HG03097 (cell line): ENCODE measurements around the gene ITGB2.

Experiments
- ATAC-seq: cut with Tn5 transposase; IDR thresholded peaks from one replicate; pipeline ENCODE4 v1.9.1; 2021; ENCODE audit not compliant: unreplicated experiment, low FRiP score

Gene ITGB2

DNA sequence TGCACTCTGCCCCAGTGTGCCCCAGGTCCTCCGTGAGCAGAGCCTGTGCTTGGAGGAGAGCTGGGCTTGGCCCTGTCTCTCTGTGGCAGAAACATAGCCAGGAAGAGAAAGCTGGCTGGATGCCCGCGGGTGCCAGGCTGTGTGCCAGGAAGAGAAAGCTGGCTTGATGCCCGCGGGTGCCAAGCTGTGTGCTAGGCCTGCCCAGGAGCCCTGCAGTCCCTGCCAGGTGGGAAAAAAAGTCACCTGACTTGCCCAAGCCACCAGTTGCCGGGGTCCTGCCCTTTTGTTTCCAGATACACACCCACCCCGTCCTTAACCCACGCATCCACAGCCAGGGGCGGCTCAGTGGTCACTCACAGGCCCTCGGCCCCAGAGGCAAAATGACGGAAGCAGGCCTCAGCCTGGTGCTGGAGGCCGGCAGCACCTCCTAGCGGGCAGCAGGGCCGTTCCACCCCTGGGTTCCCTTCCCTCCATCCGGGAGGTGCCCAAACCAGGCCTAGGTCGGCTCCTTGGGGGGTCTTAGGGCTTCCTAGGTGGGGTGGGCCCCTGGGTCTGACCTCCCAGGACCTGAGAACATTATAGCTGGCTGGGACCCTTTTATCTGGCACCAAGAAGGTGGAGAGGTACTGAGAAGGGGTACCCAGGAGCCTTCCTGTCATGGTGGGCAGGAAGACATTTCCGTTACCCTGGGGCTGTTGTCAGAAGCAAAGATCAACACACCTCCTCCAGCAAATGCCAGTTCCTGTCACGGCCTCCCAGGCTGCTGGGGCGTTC, 9.1 kb downstream of the ITGB2 start:
- ATAC-seq = no peak

DNA sequence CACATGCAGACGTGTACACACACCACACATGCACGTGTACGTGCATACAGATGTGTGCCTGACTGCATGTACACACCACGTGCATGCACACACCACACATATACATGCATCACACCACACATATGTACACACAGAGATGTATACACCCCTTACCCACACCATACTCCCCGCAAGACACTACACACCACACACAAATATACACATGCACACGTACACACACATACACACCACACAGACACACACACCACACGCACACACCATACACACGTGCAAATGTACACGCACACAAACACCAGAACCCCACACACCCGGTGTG, 9.7 kb downstream of the ITGB2 start:
- no peak for ATAC-seq

DNA sequence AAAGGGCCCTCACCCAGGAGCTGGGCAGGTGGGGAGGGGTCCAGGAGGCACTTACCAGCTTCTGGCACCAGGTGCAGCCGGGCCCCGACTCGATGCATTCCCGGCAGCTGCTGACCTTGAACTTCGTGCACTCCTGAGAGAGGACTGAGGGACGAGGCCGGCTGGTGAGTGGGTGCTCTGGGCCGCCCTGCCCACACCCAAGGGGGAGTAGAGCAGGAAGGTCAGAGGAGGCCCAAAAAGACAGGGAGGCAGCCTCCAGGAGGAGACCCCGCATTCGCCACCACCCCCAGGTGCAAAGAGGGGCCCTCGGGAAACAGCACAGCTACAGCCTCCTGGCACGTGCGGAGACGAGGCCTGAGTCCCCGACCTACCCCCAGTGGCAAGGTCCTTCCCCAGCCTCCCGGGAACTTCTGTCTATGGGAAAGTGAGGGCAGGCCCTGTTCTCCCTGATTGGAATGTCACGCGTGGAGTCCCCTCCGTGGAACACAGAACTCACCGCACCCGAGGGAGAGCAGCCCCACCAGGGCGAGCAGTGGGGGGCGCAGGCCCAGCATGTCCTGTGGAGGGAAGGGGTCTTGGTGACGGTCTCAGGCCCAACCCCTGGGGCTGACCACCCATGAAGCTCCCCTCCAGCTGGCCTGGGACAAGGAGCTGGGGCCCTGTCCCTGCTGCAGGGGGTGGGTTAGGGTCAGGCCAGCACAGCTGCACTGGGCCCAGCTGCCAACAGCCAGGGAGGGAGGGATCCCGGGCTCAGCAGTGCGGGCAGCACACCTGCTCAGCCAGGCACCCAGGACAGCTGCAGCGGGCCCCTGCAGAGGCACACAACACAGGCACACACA, 10.3 kb downstream of the ITGB2 start:
- no peak for ATAC-seq

DNA sequence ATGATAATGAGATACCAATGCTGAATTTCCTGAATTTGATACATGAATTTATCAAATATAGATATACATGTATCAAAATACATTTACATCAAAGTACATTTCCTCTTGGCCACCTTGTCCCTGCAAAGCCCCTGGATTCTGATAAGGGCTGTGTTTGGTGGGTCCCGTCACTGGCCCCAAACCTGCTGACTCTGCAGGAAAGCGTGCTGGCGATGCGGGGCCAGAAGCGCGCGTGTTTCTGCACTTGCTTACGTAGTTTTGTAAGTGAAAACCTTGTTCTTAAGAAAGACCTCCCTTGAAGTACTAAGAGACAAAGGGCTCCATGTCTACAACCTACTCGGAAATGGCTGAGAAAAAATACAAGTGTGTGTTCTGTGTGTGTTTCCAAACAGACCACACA, 11.0 kb downstream of the ITGB2 start:
- no peak for ATAC-seq

DNA sequence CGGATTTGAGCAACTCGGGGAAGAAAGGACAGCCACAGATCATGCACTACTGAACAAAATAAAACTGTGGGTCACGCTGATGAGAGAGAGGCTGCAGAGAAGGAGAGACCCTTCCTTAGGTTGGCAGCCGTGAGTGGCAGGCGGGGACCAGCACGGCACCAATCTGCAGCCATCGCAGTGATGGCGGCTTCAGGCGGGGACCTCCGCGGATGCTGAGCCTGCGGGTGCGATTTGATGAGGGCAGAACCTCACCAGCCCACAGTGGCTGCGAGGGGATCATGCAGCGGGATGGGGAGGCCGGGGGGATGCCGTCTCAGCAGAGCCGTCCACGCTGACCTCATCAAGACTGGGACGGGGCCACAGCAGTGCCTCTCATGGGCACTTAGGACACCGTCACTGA, 11.8 kb downstream of the ITGB2 start:
- no peak for ATAC-seq

DNA sequence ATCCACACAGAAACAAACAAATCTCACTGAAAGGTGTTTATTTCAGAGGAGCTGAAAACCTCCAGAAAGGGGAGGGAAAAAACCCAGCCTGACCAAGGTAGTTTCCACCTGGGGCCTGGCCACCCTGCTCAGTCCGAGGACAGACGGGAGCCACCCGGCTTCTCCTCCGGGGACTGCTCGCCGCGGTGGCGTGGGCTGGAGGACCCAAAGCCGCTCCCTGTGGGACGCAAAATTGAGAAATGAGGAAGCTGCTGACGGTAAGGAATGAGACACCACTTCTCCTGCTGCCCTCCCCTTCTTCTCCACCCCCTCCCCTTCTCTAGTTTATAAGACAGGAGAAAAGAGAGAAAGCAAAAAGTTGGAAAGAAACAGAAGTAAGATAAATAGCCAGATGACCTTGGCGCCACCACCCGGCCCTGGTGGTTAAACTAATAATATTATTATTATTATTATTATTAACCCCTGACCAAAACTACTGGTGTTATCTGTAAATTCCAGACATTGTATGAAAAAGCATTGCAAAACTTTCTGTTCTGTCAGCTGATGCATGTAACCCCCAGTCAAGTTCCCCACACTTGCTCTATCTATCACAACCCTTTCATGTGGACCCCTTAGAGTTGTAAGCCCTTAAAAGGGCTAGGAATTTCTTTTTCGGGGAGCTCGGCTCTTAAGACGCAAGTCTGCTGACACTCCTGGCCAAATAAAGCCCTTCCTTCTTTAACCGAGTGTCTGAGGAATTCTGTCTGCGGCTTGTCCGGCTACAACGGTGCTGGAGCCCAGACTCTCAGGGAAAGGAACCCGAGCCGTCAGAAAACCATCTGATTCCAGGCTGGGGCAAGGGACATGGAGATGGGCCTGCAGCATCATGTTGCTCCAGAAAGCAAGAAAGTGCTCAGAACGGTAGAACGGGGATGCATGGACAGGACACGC, 12.5 kb downstream of the ITGB2 start:
- no peak for ATAC-seq

DNA sequence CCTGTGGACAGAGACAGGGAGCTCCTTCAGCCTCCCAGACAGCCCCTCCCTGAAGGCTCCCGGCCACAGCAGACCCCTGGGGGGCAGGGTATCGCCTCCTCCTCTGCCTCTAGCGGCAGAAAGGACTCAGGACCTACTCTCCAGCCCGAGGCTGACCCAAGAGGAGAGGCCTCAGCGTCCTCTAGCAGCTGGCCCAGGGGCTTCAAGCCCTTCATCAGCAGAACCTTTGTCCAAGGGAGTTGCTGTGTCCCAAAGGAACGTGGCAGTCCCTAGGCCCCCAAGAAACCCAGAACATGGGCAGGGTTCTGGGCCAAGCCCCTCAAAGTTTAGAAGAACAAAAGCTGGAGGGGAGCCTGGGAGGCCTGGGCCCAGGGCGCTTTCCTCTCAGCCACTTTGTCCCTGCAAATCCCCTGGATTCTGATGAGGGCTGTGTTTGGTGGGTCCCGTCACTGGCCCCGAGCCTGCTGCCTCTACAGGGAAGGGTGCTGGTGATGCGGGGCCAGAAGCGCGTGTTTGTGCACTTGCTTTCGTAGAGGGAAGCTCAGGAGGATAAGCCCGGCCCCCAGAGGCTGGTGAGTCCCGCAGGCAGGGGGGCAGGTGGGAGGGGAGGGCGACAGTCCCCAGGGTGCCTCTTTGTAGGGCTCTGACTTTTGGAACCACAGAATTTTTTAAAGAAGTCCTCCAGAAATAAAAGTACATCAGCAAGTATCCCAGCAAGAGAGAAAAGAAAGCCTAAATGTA, 13.3 kb downstream of the ITGB2 start:
- no peak for ATAC-seq

DNA sequence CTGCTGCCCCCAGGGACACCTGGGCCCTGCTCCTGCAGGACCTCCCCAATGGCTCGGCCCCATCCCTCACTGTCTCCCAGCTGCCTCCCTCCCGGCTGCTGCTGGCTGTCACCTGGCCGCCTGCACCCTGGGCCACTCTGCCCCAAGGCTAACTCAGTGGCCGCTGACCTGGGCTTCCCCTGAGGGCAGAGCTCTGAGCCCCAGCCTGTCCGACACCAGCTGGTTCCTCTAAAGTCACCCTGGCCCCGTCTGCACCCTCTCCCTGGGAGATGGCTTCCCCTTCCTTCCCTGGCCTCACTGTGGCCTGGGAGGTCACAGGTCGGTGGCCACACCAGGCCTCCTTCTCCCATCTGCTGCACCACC, 15.0 kb downstream of the ITGB2 start:
- ATAC-seq = no peak

DNA sequence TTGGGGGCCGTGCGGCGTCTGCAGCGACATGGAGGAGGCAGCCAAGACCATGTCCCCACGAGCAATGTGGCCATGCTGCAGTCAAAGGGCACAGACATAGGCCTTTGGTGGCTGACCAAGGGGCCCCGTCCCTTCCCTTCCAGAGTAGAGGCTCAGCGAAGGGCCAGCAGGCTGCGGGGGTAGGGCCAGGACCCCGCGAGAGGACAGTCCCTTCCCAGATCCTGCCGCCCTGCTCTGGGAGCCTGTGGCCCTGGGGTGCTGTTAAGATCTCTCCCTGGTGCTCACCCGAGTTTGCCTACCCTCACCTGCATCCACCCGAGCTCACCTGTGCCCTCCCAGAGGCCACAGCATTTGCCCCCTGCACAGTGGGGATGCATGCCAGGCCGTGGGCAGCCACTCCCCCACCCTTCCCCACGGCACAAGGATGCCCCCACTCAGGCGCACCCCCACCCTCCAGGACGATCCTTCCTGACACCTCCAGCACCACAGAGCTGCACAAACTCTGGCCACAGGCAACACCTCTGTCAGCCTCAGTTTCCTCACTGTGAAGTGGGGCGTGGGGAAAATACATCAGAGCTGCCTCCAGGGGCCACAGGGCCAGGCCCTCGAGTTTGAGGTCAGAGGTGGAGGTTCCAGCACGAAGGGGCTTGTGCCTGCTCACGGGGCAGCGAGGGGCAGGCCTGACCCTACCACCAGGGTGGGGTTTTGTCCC, 15.5 kb downstream of the ITGB2 start:
- no peak for ATAC-seq

DNA sequence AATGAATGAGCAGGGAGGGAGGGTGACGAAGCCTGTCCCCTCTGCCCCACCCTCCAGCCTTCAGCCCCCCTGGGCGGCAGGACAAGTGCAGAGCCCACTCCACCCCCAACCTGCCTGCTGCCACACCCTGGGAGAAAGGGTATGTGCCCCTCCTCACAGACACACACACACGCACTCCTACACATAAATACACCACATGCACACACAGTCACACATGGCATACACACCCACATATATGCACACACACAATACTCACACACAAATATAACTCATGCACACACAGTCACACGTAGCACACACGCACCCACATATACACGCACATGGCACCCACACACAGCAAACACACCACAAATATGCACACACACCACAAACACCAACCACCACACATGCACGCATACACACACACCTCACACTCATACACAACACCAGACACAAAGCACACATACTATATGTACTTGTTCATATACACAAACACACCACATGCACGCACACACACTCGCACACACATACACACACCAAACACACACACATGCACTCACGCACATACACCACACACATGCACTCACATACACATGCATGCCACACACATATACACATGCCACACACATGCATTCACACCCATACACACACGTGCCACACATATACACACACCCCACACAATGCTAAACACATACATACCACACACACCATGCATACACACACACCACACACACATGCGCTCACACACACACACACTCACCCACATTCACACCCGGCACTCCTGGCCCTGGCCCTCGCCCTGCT, 16.4 kb downstream of the ITGB2 start:
- ATAC-seq = no peak

DNA sequence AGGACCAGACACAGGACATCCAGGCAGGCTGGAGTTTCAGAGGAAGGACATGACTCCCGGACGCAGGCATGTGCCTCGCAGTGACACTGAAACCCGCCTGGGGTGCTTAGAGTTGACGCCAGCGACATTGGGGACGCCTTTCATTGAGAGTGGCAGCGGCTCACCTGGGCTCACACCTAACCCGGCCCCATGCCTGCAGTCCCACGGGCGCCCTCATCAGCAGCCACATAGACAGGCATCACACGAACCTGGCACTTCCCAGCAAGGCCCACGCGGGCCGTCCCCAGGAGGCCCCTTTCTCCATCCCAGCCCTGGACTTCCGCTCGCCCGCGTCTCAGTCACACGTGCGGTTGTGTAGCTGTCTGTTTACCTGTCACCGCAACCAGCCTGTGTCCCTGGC, 17.0 kb downstream of the ITGB2 start:
- no peak for ATAC-seq

DNA sequence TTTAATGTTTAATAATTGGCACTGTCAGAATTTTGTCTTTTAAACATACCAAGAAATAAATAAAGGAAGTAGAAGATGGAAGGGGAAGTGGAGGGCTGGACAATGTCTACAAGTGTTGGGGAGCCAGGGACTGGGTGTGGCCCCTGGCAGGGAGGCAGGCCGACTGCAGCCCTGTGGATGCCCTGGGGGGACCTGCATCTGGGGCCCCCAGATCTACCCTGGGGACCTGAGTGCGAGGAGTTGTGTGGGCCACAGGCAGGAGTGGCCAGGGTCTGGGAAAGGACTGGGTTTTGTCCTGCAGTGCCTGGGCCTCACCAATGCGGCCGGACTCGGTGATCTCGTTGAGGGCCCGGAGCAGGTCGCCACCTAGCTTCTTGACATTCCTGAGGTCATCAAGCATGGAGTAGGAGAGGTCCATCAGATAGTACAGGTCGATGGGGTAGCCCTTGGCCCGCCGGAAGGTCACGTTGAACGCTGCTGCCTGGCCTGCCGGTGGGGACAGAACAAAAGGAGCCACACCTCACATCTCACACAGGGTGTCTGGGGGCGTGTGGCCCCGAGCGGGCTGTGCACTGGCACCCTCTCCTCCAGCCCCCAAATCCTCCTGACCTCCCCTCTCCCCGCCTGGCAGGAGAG, 17.5 kb downstream of the ITGB2 start:
- ATAC-seq = no peak

DNA sequence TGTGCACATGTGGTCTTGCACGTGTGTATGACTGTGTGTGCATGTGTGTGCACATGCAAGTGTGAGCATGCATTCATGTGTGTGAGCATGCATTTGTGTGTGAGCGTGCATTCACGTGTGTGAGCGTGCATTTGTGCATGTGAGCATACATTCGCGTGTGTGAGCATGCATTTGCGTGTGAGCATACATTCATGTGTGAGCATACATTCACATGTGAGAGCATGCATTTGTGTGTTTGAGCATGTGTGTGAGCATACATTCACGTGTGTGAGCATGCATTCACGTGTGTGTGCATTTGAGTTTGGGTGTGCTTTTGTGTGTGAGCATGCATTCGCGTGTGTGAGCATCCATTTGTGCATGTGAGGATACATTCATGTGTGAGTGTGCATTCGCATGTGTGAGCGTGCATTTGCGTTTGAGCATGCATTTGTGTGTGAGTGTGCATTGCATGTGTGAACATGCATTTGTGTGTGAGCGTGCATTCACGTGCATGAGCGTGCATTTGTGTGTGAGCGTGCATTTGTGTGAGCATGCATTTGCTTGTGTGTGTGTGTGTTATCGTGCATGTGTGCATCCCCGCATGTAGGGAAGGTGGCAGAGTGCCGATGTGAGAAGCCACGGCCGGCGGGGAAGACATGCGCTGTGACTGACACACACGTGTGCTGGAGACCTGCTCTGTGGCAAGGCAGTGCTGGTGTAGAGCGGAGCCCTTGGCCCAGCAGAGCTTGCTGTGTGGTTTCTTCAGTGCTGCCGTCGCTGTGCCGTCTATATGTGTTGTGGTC, 18.2 kb downstream of the ITGB2 start:
- no peak for ATAC-seq

DNA sequence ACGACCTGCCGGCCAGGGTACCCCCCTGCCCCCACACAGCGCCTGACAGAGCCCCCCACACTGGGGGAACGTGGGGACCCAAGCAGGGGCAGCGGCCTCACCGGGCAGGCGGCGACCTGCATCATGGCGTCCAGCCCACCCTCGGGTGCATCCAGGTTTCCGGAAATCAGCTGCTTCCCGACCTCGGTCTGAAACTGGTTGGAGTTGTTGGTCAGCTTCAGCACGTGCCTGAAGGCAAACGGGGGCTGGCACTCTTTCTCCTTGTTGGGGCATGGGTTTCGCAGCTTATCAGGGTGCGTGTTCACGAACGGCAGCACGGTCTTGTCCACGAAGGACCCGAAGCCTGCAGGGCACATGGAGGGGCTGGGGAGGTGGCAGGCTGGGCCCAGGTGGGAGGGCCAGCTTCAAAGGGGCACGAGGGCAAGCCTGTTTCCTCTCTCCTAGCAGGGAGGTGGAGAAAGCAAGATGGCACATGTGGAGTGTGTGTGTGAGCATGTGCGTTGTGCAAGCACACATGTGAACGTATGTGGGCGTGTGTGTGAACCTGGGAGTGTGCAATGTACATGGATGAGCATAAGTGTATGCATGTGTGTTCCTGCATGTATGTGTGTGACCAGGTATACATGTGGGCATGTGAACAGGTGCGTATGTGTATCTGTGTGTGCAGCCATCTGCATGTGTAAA, 19.2 kb downstream of the ITGB2 start:
- ATAC-seq = no peak

DNA sequence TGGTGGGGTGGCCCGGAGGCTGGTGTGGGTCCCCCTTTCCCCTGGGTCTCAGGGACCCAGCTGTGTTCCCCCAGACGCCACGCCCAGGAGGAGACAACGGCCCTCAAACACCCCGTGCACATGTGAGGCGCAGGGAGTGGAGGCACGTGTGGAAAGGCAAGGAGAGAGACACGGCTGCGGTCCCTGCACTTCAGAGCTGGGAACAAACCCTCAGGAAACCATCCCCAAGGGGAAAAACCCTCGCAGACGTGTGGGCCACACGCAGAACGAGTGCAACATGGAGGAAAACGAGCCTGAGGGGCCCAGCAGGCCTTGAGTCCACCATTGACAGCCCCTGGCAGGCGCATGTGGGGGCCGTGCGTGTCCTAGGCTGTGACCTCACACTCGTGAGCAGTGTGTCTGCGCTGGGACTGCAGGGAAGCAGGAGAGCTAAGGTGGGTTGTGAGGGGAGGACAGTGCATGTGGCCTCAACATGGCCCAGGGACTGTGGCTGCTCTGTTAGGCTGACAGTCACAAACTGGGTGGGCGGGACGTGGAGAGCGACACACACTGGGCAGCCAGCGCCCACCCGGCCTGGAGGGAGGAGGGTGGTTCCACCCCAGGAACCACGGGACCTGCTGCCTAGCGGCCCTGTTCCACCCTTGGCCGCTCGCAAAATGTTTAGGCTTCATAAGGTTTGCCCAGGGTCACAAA, 20.0 kb downstream of the ITGB2 start:
- ATAC-seq = no peak

DNA sequence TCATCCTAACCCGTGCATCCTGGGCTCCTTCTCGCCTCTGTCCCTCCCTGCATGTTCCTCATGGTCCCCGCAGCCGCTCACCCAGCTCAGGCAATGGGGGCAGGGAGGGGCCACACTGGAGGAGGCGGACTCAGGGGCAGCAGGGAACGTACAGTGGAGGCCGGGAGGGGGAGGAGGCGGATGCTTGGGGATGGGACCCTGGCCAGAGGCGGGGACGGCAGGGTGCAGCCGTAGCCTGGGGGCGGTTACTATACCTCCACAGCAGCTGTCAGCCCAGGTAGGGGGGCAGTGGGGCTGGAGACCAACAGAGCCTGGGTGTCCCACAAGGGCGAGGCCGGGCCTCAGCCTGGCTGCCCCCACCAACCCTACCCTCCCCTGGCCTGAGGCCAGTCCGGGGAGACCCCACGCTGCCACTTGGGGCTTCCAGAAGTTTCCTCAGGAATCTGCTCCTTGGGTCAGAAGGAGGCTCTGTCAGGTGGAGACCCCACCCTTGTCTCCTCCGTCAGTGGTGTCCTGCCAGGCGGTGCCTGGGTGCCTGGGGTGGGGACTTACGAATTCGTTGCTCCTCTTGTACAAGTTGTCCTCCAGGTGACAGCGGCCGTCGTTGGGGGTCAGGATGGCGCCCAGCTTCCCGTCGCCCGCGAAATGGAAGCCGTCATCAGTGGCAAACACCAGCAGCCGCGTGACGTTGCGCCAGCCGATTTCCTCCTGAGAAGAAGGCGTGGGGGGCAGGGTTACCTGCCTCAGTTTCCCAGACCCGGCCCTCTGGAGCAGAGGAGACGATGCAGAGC, 20.7 kb downstream of the ITGB2 start:
- no peak for ATAC-seq
